Body of pancreas (tissue), 4 donors: ENCODE data around the gene UCN3. TPM values are rescaled to one million over a fixed set of nuclear protein-coding genes. Genes with fewer than 3 reads are reported as not detected.

Source experiments
- ATAC-seq: fragments of 150-250 bp; one replicate; pipeline ENCODE4 v1.9.1; 2016
- DNase-seq, 4 donors: peaks; one replicate each; pipeline ENCODE4 v3.0.0-alpha.2; 2019
- H3K27ac ChIP-seq, 4 donors: fragments of 200-600 bp; sonication (generic); 1 replicate in 3 of 4; 2 replicates in 1 of 4; pipeline versions ENCODE4 v1.5.1 to v1.6.1; 2016 to 2019; ENCODE audit warnings: mild to moderate bottlenecking in 1 of 4, mixed read lengths in 1 of 4, moderate library complexity in 1 of 4
- H3K27me3 ChIP-seq, 2 donors: fragments of 200-600 bp; sonication (generic); one replicate each; pipeline ENCODE4 v1.6.0; 2016; ENCODE audit warnings: mild to moderate bottlenecking in 1 of 2
- H3K36me3 ChIP-seq, 2 donors: fragments of 200-600 bp; sonication (generic); replicated peaks in 1 of 2; 2 replicates each; pipeline ENCODE4 v1.5.1; 2016; ENCODE audit warnings: low read depth in 2 of 2; ENCODE audit not compliant: insufficient read depth in 1 of 2
- H3K4me1 ChIP-seq: fragments of 200-600 bp; sonication (generic); one replicate; pipeline ENCODE4 v1.6.0; 2016
- H3K4me3 ChIP-seq, 2 donors: fragments of 200-600 bp; sonication (generic); 1 replicate in 1 of 2; 2 replicates in 1 of 2; pipeline ENCODE4 v1.5.1; 2016 to 2019
- H3K9me3 ChIP-seq, 3 donors: fragments of 200-600 bp; sonication (generic); 1 replicate in 2 of 3; 2 replicates in 1 of 3; pipeline ENCODE4 v1.5.1; 2016
- CTCF ChIP-seq, 7 experiments: fragments of 450-650 bp in 4 of 7; fragments of 200-600 bp in 3 of 7; sonication (generic) in 3 of 7; IDR thresholded peaks; one replicate each; pipeline ENCODE4 v1.5.1; 2016 to 2019; ENCODE audit warnings: antibody characterized with exemption in 7 of 7
- POLR2A ChIP-seq, 3 donors: fragments of 450-650 bp; IDR thresholded peaks; one replicate each; pipeline ENCODE4 v1.6.1; 2016; ENCODE audit warnings: antibody characterized with exemption in 3 of 3, mild to moderate bottlenecking in 2 of 3
- WGBS, 2 donors: methylation state at CpG; one replicate each; pipeline ENCODE4 v1.1.5; 2017; 5-methylcytosine and 5-hydroxymethylcytosine counted together
- intact Hi-C: fragments of 100-400 bp; cut with DNase I; formaldehyde crosslinking; loops from one replicate; pipeline ENCODE4 v1.15.1; 2023
- total RNA-seq, 2 donors: library from RNA; depleted of rRNA; stranded (reverse); fragments of >200 nt; gene quantifications; one replicate each; pipeline ENCODE4 v1.1.0, GENCODE V29; 2016

The UCN3 gene
- total RNA-seq, 2 donors from 2014 or later: 1.0 TPM; not detected in 1

- intact Hi-C loops: no loop called here
- Histone ChIP-seq H3K4me3 (peak within 1 kb of the TSS; percentile 57 to 75), H3K4me1 (peaks cover 16% of the 10 kb centered on the region), H3K27me3 (no peaks in the 10 kb centered on the region), H3K27ac (peak within 1 kb of the TSS; percentile 91 to 94 (median 92)), H3K36me3 (no peaks in the 10 kb centered on the region), H3K9me3 (no peaks in the 10 kb centered on the region)
- 0% methylated on average over 20 to 42 of the region's 48 CpGs for WGBS, 2 donors
- DNase-seq (peak; percentile 94 to 96 (median 96)), ATAC-seq (peak; percentile 98)
- no peak for TF ChIP-seq CTCF (IDR thresholded peaks at IDR 0.05)
- peak; percentile 71 to 85 (median 79) for TF ChIP-seq POLR2A (IDR thresholded peaks at IDR 0.05)
Observed at GRCh38 chr10:5412277-5412941, 47.6 kb downstream of the UCN3 start, which contains the start of gene NET1. NET1 (plus strand) TSS chr10:5412557; CDS start chr10:5412693, 136 bp downstream.

GRCh38 chr10:5413012-5413938 is 48.5 kb downstream of the UCN3 start:
- intact Hi-C loops: no loop called here
- no peak for TF ChIP-seq POLR2A (IDR thresholded peaks at IDR 0.05)
- no peak for TF ChIP-seq CTCF (IDR thresholded peaks at IDR 0.05)
- Histone ChIP-seq H3K36me3 (no peaks in the 10 kb centered on the region), H3K27me3 (no peaks in the 10 kb centered on the region), H3K4me3 (peak overlapping the region; percentile 57 to 75), H3K27ac (peak overlapping the region; percentile 91 to 94 (median 92)), H3K9me3 (no peaks in the 10 kb centered on the region), H3K4me1 (peaks cover 16% of the 10 kb centered on the region)
- DNase-seq: peak in 3 of 4 donors; percentile 16 to 30 (median 27)
- peak; percentile 10 for ATAC-seq
- WGBS, 2 donors: 4 to 5% methylated on average over 13 to 17 of the region's 20 CpGs

GRCh38 chr10:5416981-5417380 is 52.2 kb downstream of the UCN3 start:
- ATAC-seq (no peak), DNase-seq (no peak)
- Histone ChIP-seq H3K27ac (no peak overlapping the region), H3K36me3 (no peaks in the 10 kb centered on the region), H3K27me3 (no peaks in the 10 kb centered on the region), H3K9me3 (no peaks in the 10 kb centered on the region), H3K4me1 (peaks cover 14% of the 10 kb centered on the region), H3K4me3 (no peak overlapping the region)
- intact Hi-C loops: no loop called here
- WGBS, 2 donors: 89 to 93% methylated on average over 3 to 11 of the region's 11 CpGs
- no peak for TF ChIP-seq CTCF (IDR thresholded peaks at IDR 0.05)
- TF ChIP-seq POLR2A (IDR thresholded peaks at IDR 0.05): no peak

GRCh38 chr10:5418584-5418983 is 53.8 kb downstream of the UCN3 start:
- no peak for ATAC-seq
- DNase-seq: no peak
- Histone ChIP-seq H3K4me3 (no peak overlapping the region), H3K36me3 (no peaks in the 10 kb centered on the region), H3K27ac (no peak overlapping the region), H3K27me3 (no peaks in the 10 kb centered on the region), H3K9me3 (no peaks in the 10 kb centered on the region), H3K4me1 (peaks cover 11% of the 10 kb centered on the region)
- intact Hi-C loops: no loop called here
- TF ChIP-seq CTCF (IDR thresholded peaks at IDR 0.05) (no peak), POLR2A (IDR thresholded peaks at IDR 0.05) (no peak)
